ENCODE results near the gene TBC1D22B. TPM values are rescaled to one million over a fixed set of nuclear protein-coding genes. Genes with fewer than 3 reads are reported as not detected.
A peak's percentile ranks its signal among the peaks of the same experiment; 100 is the strongest.

The TBC1D22B gene
- total and polyA plus RNA-seq, 8 donors, result 3.5 to 16.3 (median 6.2) TPM

- peak; percentile 79 to 92 for DNase-seq
- intact Hi-C loops (cut with DNase I; ENCODE audit: low total_unique reads), result no loop called here
- Histone ChIP-seq H3K36me3 (no peaks in the 10 kb centered on the region), H3K27ac (no peak overlapping the region), H3K4me1 (peaks cover 0 to 17% (median 0%) of the 10 kb centered on the region in 4 donors), H3K9me3 (no peaks in the 10 kb centered on the region), H3K4me3 (no peak overlapping the region), H3K27me3 (no peaks in the 10 kb centered on the region)
- 59 to 67% (median 63%) methylated on average over 7 of the region's 7 CpGs for WGBS, 5 donors
- peak in 6 of 7 experiments; percentile 48 to 99 (median 97) for TF ChIP-seq CTCF (IDR thresholded peaks at IDR 0.05)
- TF ChIP-seq POLR2AphosphoS5 (IDR thresholded peaks at IDR 0.05), result peak in 1 of 3 donors; percentile 54
- no peak for TF ChIP-seq POLR2A (IDR thresholded peaks at IDR 0.05)
- no peak for TF ChIP-seq EP300 (IDR thresholded peaks at IDR 0.05)
Measured at GRCh38 chr6:37210313-37210968, 47.1 kb upstream of the TBC1D22B start.

- no peak overlapping the region for H3K27ac ChIP-seq
- intact Hi-C loops (cut with DNase I; ENCODE audit: low total_unique reads), result no loop called here
- H3K4me1 ChIP-seq, result peaks cover 0 to 16% (median 0%) of the 10 kb centered on the region in 4 donors
- TF ChIP-seq POLR2AphosphoS5 (IDR thresholded peaks at IDR 0.05), result no peak
- no peak for TF ChIP-seq POLR2A (IDR thresholded peaks at IDR 0.05)
- no peak for TF ChIP-seq EP300 (IDR thresholded peaks at IDR 0.05)
- no peak for TF ChIP-seq CTCF (IDR thresholded peaks at IDR 0.05)
- no peak for DNase-seq
- no peak overlapping the region for H3K4me3 ChIP-seq
- no peaks in the 10 kb centered on the region for H3K9me3 ChIP-seq
- H3K27me3 ChIP-seq, result no peaks in the 10 kb centered on the region
- no peaks in the 10 kb centered on the region for H3K36me3 ChIP-seq
- 77 to 93% (median 87%) methylated on average over 9 of the region's 9 CpGs for WGBS, 5 donors
Measured at GRCh38 chr6:37212268-37212667, 45.3 kb upstream of the TBC1D22B start.

- no peak for TF ChIP-seq POLR2A (IDR thresholded peaks at IDR 0.05)
- no peak for TF ChIP-seq EP300 (IDR thresholded peaks at IDR 0.05)
- no peak for TF ChIP-seq POLR2AphosphoS5 (IDR thresholded peaks at IDR 0.05)
- TF ChIP-seq CTCF (IDR thresholded peaks at IDR 0.05), result no peak
- H3K27me3 ChIP-seq, result no peaks in the 10 kb centered on the region
- intact Hi-C loops (cut with DNase I; ENCODE audit: low total_unique reads), result no loop called here
- DNase-seq, result no peak
- H3K27ac ChIP-seq, result no peak overlapping the region
- H3K4me3 ChIP-seq, result no peak overlapping the region
- H3K9me3 ChIP-seq, result no peaks in the 10 kb centered on the region
- 86 to 96% (median 88%) methylated on average over 6 of the region's 6 CpGs for WGBS, 5 donors
- H3K36me3 ChIP-seq, result no peaks in the 10 kb centered on the region
- H3K4me1 ChIP-seq, result peaks cover 12 to 19% (median 15%) of the 10 kb centered on the region in 4 donors
Measured at GRCh38 chr6:37218061-37218460, 39.5 kb upstream of the TBC1D22B start.

GRCh38 chr6:37218511-37218910 is 39.1 kb upstream of the TBC1D22B start:
- whole genome bisulfite sequencing, 5 donors, result 75 to 86% (median 83%) methylated on average over 8 of the region's 8 CpGs
- no peaks in the 10 kb centered on the region for H3K9me3 ChIP-seq
- TF ChIP-seq CTCF (IDR thresholded peaks at IDR 0.05), result no peak
- TF ChIP-seq POLR2AphosphoS5 (IDR thresholded peaks at IDR 0.05), result no peak
- no peak for TF ChIP-seq POLR2A (IDR thresholded peaks at IDR 0.05)
- TF ChIP-seq EP300 (IDR thresholded peaks at IDR 0.05), result no peak
- DNase-seq, result no peak
- no peak overlapping the region for H3K4me3 ChIP-seq
- H3K36me3 ChIP-seq, result no peaks in the 10 kb centered on the region
- peaks cover 12 to 20% (median 15%) of the 10 kb centered on the region in 4 donors for H3K4me1 ChIP-seq
- no peak overlapping the region for H3K27ac ChIP-seq
- intact Hi-C loops (cut with DNase I; ENCODE audit: low total_unique reads), result no loop called here
- no peaks in the 10 kb centered on the region for H3K27me3 ChIP-seq
